ENCODE measurements around the gene PRRX2. TPM values are rescaled to one million over a fixed set of nuclear protein-coding genes. Genes with fewer than 3 reads are reported as not detected.

The PRRX2 gene
- total and polyA plus RNA-seq, 9 of the 15 experiments (the other 6 are each of a cell fraction or from before 2014, with no cell fraction given) = 0.21 TPM; not detected in 8

DNA sequence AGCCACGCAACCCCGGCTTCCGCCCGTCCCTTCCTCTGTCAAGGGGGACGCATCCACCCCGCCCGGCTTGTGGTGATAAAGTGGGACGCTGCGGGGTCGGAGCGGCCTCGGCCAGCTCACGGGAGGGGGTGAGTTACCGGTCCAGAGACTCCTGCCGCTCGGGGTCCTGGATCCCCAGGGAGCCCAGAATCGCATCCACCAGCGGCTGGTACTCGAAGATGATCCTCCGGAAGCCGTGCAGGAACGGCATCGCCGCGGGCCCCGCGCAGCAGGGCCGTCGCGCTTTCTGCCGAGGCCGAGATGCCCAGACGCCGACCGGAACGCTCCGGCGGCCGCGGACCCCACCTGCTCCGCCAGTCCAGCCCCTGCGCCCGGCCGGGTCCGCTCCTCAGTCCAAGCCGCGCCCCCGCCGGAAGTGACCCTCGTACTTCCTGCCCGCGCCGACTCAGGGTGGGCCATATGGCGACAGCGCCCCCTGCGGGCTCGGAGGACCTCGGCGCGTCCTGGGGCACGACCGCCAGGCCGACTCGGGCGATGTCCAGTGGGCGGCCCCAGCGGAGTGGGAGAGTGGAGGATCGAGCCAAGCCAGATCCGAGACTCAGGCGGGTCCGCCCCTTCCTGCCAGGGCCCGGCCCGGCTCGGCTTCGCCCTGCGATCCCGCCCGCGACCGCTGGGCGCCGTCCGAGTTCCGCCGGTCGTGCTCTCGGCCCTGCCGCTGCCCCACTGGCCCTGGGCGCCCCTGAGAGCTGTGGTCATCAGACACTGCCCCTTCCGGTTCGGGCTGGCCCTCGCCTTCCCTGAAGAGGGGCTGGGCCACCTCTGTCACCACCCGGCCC lies 23.5 kb upstream of the PRRX2 start, which contains the start of gene ASB6 (continued):
- peak; percentile 53; the same call in 1 of the 2 replicates for TF ChIP-seq KLF1 (tag; IDR thresholded peaks at IDR 0.05)
- TF ChIP-seq HEY1 (CRISPR knock-in tag; IDR thresholded peaks at IDR 0.05; ENCODE audit: borderline replicate concordance) = no peak
- no peak for TF ChIP-seq ZC3H4 (CRISPR knock-in tag; IDR thresholded peaks at IDR 0.05; ENCODE audit: borderline replicate concordance)
- TF ChIP-seq BACH1 (tag; IDR thresholded peaks at IDR 0.05) = no peak
- TF ChIP-seq, protein P1, sequence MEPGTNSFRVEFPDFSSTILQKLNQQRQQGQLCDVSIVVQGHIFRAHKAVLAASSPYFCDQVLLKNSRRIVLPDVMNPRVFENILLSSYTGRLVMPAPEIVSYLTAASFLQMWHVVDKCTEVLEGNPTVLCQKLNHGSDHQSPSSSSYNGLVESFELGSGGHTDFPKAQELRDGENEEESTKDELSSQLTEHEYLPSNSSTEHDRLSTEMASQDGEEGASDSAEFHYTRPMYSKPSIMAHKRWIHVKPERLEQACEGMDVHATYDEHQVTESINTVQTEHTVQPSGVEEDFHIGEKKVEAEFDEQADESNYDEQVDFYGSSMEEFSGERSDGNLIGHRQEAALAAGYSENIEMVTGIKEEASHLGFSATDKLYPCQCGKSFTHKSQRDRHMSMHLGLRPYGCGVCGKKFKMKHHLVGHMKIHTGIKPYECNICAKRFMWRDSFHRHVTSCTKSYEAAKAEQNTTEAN (CRISPR knock-in tag; IDR thresholded peaks at IDR 0.05) = no peak
- TF ChIP-seq PCBP2 (IDR thresholded peaks at IDR 0.05; ENCODE audit: low read depth, low read length, poor library complexity, severe bottlenecking) = no peak
- 0 out of 2 replicates have a peak, but pooled peaks have one; percentile 44 for TF ChIP-seq CBX1 (IDR thresholded peaks at IDR 0.05; ENCODE audit: low read depth)
- TF ChIP-seq NFE2L1 (tag; IDR thresholded peaks at IDR 0.05; ENCODE audit: borderline replicate concordance, low read depth) = no peak
- TF ChIP-seq IFI16 (CRISPR knock-in tag; IDR thresholded peaks at IDR 0.05) = no peak
- TF ChIP-seq SREBF2 (CRISPR knock-in tag; IDR thresholded peaks at IDR 0.05) = no peak
- no peak for TF ChIP-seq NCOA4 (IDR thresholded peaks at IDR 0.05; ENCODE audit: partially characterized antibody)
- TF ChIP-seq, protein P2, sequence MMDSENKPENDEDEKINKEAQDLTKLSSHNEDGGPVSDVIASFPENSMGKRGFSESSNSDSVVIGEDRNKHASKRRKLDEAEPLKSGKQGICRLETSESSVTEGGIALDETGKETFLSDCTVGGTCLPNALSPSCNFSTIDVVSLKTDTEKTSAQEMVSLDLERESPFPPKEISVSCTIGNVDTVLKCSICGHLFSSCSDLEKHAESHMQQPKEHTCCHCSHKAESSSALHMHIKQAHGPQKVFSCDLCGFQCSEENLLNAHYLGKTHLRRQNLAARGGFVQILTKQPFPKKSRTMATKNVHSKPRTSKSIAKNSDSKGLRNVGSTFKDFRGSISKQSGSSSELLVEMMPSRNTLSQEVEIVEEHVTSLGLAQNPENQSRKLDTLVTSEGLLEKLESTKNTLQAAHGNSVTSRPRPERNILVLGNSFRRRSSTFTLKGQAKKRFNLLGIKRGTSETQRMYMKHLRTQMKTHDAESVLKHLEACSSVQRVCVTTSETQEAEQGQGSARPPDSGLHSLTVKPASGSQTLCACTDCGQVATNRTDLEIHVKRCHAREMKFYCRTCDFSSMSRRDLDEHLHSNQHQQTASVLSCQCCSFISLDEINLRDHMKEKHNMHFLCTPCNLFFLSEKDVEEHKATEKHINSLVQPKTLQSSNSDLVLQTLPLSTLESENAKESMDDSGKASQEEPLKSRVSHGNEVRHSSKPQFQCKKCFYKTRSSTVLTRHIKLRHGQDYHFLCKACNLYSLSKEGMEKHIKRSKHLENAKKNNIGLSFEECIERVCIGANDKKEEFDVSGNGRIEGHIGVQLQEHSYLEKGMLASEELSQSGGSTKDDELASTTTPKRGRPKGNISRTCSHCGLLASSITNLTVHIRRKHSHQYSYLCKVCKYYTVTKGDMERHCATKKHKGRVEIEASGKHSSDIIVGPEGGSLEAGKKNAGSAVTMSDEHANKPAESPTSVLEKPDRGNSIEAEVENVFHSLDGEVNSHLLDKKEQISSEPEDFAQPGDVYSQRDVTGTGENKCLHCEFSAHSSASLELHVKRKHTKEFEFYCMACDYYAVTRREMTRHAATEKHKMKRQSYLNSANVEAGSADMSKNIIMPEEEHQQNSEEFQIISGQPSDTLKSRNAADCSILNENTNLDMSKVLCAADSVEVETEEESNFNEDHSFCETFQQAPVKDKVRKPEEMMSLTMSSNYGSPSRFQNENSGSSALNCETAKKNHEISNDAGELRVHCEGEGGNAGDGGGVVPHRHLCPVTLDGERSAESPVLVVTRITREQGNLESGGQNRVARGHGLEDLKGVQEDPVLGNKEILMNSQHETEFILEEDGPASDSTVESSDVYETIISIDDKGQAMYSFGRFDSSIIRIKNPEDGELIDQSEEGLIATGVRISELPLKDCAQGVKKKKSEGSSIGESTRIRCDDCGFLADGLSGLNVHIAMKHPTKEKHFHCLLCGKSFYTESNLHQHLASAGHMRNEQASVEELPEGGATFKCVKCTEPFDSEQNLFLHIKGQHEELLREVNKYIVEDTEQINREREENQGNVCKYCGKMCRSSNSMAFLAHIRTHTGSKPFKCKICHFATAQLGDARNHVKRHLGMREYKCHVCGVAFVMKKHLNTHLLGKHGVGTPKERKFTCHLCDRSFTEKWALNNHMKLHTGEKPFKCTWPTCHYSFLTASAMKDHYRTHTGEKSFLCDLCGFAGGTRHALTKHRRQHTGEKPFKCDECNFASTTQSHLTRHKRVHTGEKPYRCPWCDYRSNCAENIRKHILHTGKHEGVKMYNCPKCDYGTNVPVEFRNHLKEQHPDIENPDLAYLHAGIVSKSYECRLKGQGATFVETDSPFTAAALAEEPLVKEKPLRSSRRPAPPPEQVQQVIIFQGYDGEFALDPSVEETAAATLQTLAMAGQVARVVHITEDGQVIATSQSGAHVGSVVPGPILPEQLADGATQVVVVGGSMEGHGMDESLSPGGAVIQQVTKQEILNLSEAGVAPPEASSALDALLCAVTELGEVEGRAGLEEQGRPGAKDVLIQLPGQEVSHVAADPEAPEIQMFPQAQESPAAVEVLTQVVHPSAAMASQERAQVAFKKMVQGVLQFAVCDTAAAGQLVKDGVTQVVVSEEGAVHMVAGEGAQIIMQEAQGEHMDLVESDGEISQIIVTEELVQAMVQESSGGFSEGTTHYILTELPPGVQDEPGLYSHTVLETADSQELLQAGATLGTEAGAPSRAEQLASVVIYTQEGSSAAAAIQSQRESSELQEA (IDR thresholded peaks at IDR 0.05; ENCODE audit: low read depth) = no peak
- TF ChIP-seq KLF16 (IDR thresholded peaks at IDR 0.05) = no peak
- peak; percentile 49; the same call in 1 of the 2 replicates for TF ChIP-seq JUND (IDR thresholded peaks at IDR 0.05; ENCODE audit: borderline replicate concordance, low read depth, low read length)
- no peak; the same call in 2 of the 3 replicates for TF ChIP-seq JUND (tag; IDR thresholded peaks at IDR 0.05; ENCODE audit: borderline replicate concordance, low read depth, low read length)
- TF ChIP-seq NFATC3 (IDR thresholded peaks at IDR 0.05) = no peak
- TF ChIP-seq ZSCAN29 (IDR thresholded peaks at IDR 0.05) = no peak
- no peak for TF ChIP-seq ZNF431 (CRISPR knock-in tag; IDR thresholded peaks at IDR 0.05)

Measured in K562 (cell line).